Keratinocyte (primary cell): ENCODE results near the gene SLC35E2B. TPM values are rescaled to one million over a fixed set of nuclear protein-coding genes. Genes with fewer than 3 reads are reported as not detected.

Experiments
- DNase-seq: peaks from one replicate; pipeline ENCODE4 v3.0.0-alpha.2; 2011; ENCODE audit warnings: low read depth, missing footprints, low spot score
- FAIRE-seq: peaks from 2 replicates; lab custom pipeline; 2011; peaks lifted over from hg19 to GRCh38; lab: Jason Lieb, UNC
- H2AFZ ChIP-seq: 2 replicates; pipeline ENCODE4 v1.6.0; 2012; ENCODE audit warnings: low read length, control low read depth, inconsistent platforms; ENCODE audit not compliant: control insufficient read depth
- H3K27ac ChIP-seq: 2 replicates; pipeline ENCODE4 v1.5.1; 2011; ENCODE audit warnings: low read length; ENCODE audit not compliant: control insufficient read depth, insufficient read depth
- H3K27me3 ChIP-seq: 3 replicates; pipeline ENCODE4 v1.6.0; 2011; ENCODE audit warnings: low read length; ENCODE audit not compliant: control insufficient read depth, insufficient read depth; ENCODE audit errors: extremely low read depth
- H3K36me3 ChIP-seq, 2 experiments: 2 replicates in 1 of 2; 3 replicates in 1 of 2; pipeline ENCODE4 v1.5.1; 2011; ENCODE audit warnings: low read length in 2 of 2, mild to moderate bottlenecking in 1 of 2; ENCODE audit not compliant: control insufficient read depth in 2 of 2, insufficient read depth in 2 of 2; ENCODE audit errors: extremely low read depth in 1 of 2
- H3K4me1 ChIP-seq: 3 replicates; pipeline ENCODE4 v1.5.1; 2011; ENCODE audit warnings: low read length; ENCODE audit not compliant: control insufficient read depth, insufficient read depth; ENCODE audit errors: extremely low read depth
- H3K4me2 ChIP-seq: 3 replicates; pipeline ENCODE4 v1.6.0; 2011; ENCODE audit warnings: low read depth, low read length; ENCODE audit not compliant: control insufficient read depth, insufficient read depth; ENCODE audit errors: extremely low read depth
- H3K4me3 ChIP-seq, 3 experiments: fragments of 200-600 bp in 1 of 3; sonication (generic) in 1 of 3; 2 replicates in 2 of 3; 3 replicates in 1 of 3; pipeline ENCODE4 v1.5.1; 2011 to 2016; ENCODE audit warnings: low read length in 3 of 3, mild to moderate bottlenecking in 3 of 3, control low read depth in 2 of 3, inconsistent platforms in 1 of 3, low read depth in 1 of 3, mixed read lengths in 1 of 3, mixed run types in 1 of 3, moderate library complexity in 1 of 3; ENCODE audit not compliant: control insufficient read depth in 2 of 3, insufficient read depth in 2 of 3; ENCODE audit errors: extremely low read depth in 1 of 3
- H3K79me2 ChIP-seq: 2 replicates; pipeline ENCODE4 v1.6.0; 2012; ENCODE audit warnings: low read length; ENCODE audit not compliant: control insufficient read depth, insufficient read depth
- H3K9ac ChIP-seq: 3 replicates; pipeline ENCODE4 v1.6.0; 2011; ENCODE audit warnings: low read length; ENCODE audit not compliant: control insufficient read depth, insufficient read depth; ENCODE audit errors: extremely low read depth
- H3K9me1 ChIP-seq: 3 replicates; pipeline ENCODE4 v1.6.0; 2011; ENCODE audit warnings: low read length; ENCODE audit not compliant: control insufficient read depth, insufficient read depth; ENCODE audit errors: extremely low read depth
- H3K9me3 ChIP-seq: 2 replicates; pipeline ENCODE4 v1.5.1; 2012; ENCODE audit warnings: low read depth, low read length; ENCODE audit not compliant: control insufficient read depth
- H4K20me1 ChIP-seq: 3 replicates; pipeline ENCODE4 v1.6.0; 2011; ENCODE audit warnings: low read length; ENCODE audit not compliant: control insufficient read depth, insufficient read depth; ENCODE audit errors: extremely low read depth
- EZH2 ChIP-seq: IDR thresholded peaks from one replicate; pipeline ENCODE4 v1.6.1; 2012; ENCODE audit warnings: inconsistent platforms, mild to moderate bottlenecking, low read length, moderate library complexity
- dilution Hi-C: fragments of 300-500 bp; cut with MboI; formaldehyde crosslinking; loops from one replicate; pipeline ENCODE4 v1.7.0; 2020; ENCODE audit warnings: low sequenced_read_pairs; ENCODE audit not compliant: extremely low pct_ligation_motif_present
- polyA plus RNA-seq, 5 experiments: library from polyadenylated mRNA; depleted of rRNA in 3 of 5; stranded (reverse) in 3 of 5; stranded (forward) in 1 of 5; unstranded in 1 of 5; fragments of >200 nt; gene quantifications; 1 replicate in 1 of 5; 2 replicates in 3 of 5; 3 replicates in 1 of 5; pipeline versions ENCODE4 v1.2.1 to v1.2.3, GENCODE V29; 2011 to 2012; ENCODE audit warnings: missing spikeins in 2 of 5, low read depth in 1 of 5, low replicate concordance in 1 of 5
- TF ChIP-seq, protein P1 (sequence below), 3 experiments: IDR thresholded peaks in 1 of 3; conservative IDR thresholded peaks in 1 of 3; optimal IDR thresholded peaks in 1 of 3; 2 replicates in 2 of 3; 3 replicates in 1 of 3; pipeline versions ENCODE3 to v1.5.1; 2011; ENCODE audit warnings: low read length in 3 of 3, mild to moderate bottlenecking in 3 of 3, moderate library complexity in 2 of 3, control low read depth in 1 of 3, inconsistent platforms in 1 of 3; ENCODE audit not compliant: insufficient read depth in 2 of 3; ENCODE audit errors: extremely low read depth in 1 of 3

The SLC35E2B gene
- polyA plus RNA-seq, 1 donor (not counting 4 experiments of a cell fraction or from before 2014, with no cell fraction given) = 10.3 TPM

DNA sequence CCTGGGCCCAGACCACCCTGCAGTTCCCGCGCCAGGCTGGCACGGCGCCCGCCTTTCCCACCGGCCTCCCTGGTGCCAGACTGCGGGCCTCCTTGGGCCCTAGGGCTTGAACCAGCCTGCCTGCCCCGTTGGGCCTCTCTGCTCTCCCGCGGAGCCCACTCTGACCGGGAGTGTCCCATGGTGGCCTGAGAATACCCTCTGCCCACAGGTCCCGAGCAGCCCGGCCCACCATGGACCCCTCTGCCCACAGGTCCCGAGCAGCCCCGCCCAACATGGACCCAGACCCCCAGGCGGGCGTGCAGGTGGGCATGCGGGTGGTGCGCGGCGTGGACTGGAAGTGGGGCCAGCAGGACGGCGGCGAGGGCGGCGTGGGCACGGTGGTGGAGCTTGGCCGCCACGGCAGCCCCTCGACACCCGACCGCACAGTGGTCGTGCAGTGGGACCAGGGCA is 69.4 kb downstream of the SLC35E2B start:
- dilution Hi-C loops = no loop called here
- Histone ChIP-seq H3K9ac (no peak overlapping the region), H2AFZ (no peak overlapping the region), H3K4me1 (peaks cover 9% of the 10 kb centered on the region), H3K79me2 (no peaks in the 10 kb centered on the region), H3K4me3 (no peak overlapping the region), H3K27ac (no peak overlapping the region), H3K4me2 (no peak overlapping the region), H4K20me1 (no peaks in the 10 kb centered on the region), H3K27me3 (no peaks in the 10 kb centered on the region), H3K9me1 (no peaks in the 10 kb centered on the region), H3K36me3 (no peaks in the 10 kb centered on the region), H3K9me3 (no peaks in the 10 kb centered on the region)
- no peak for TF ChIP-seq EZH2
- TF ChIP-seq, protein P1, sequence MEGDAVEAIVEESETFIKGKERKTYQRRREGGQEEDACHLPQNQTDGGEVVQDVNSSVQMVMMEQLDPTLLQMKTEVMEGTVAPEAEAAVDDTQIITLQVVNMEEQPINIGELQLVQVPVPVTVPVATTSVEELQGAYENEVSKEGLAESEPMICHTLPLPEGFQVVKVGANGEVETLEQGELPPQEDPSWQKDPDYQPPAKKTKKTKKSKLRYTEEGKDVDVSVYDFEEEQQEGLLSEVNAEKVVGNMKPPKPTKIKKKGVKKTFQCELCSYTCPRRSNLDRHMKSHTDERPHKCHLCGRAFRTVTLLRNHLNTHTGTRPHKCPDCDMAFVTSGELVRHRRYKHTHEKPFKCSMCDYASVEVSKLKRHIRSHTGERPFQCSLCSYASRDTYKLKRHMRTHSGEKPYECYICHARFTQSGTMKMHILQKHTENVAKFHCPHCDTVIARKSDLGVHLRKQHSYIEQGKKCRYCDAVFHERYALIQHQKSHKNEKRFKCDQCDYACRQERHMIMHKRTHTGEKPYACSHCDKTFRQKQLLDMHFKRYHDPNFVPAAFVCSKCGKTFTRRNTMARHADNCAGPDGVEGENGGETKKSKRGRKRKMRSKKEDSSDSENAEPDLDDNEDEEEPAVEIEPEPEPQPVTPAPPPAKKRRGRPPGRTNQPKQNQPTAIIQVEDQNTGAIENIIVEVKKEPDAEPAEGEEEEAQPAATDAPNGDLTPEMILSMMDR (optimal IDR thresholded peaks at IDR 0.05 in 1 of 3, IDR thresholded peaks at IDR 0.05 in 1 of 3, conservative IDR thresholded peaks at IDR 0.05 in 1 of 3; ENCODE audit: extremely low read depth in 1 of 3, insufficient read depth in 2 of 3, low read length in 3 of 3) = no peak
- DNase-seq (no peak), FAIRE-seq (no peak)

DNA sequence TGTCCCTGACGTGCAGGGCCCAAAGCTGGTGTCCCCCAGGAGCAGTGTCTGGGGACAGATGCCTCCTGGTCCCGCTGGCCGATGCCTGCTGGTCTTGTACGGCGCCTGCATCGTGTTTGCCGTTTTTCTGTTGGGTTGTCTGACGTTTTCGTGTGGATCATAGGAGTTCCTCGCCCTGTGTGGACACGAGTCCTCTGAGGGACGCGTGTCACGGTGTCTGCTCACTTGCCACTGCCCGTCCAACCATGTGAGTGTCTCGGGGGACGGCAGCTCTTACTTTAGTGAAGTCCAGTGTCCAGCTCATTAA is 69.9 kb downstream of the SLC35E2B start:
- H3K36me3 ChIP-seq = peaks cover 0 to 2% of the 10 kb centered on the region in 2 experiments
- H4K20me1 ChIP-seq = no peaks in the 10 kb centered on the region
- no peak overlapping the region for H3K4me2 ChIP-seq
- no peak overlapping the region for H3K9ac ChIP-seq
- FAIRE-seq (no peak), DNase-seq (no peak)
- H3K79me2 ChIP-seq = no peaks in the 10 kb centered on the region
- H3K4me3 ChIP-seq = no peak overlapping the region
- H3K9me1 ChIP-seq = no peaks in the 10 kb centered on the region
- dilution Hi-C loops = no loop called here
- no peaks in the 10 kb centered on the region for H3K9me3 ChIP-seq
- TF ChIP-seq, protein P1 (optimal IDR thresholded peaks at IDR 0.05 in 1 of 3, IDR thresholded peaks at IDR 0.05 in 1 of 3, conservative IDR thresholded peaks at IDR 0.05 in 1 of 3; ENCODE audit: extremely low read depth in 1 of 3, insufficient read depth in 2 of 3, low read length in 3 of 3) = no peak
- no peak for TF ChIP-seq EZH2
- peaks cover 5% of the 10 kb centered on the region for H3K4me1 ChIP-seq
- no peaks in the 10 kb centered on the region for H3K27me3 ChIP-seq
- H3K27ac ChIP-seq = no peak overlapping the region
- H2AFZ ChIP-seq = no peak overlapping the region
